Daoy (cell line): Measurements from ENCODE around the gene OR1E1. TPM values are rescaled to one million over a fixed set of nuclear protein-coding genes. Genes with fewer than 3 reads are reported as not detected.
A peak's percentile ranks its signal among the peaks of the same experiment; 100 is the strongest.
"Not testable (repeated sequence)": the region's sequence is repeated elsewhere in the genome, so short reads cannot be mapped to it uniquely, and the experiment has no call there.

ENCODE experiments used
- DNase-seq: peaks from one replicate; pipeline ENCODE4 v3.0.0-alpha.2; 2015; ENCODE audit warnings: low read depth
- total RNA-seq: library from RNA; depleted of rRNA; stranded (reverse); fragments of >200 nt; shearing (Covaris generic); gene quantifications from 2 replicates; pipeline ENCODE4 v1.2.3, GENCODE V29; 2014; rRNA removed

OR1E1 gene
- total RNA-seq, result not detected in 2 replicates

DNA sequence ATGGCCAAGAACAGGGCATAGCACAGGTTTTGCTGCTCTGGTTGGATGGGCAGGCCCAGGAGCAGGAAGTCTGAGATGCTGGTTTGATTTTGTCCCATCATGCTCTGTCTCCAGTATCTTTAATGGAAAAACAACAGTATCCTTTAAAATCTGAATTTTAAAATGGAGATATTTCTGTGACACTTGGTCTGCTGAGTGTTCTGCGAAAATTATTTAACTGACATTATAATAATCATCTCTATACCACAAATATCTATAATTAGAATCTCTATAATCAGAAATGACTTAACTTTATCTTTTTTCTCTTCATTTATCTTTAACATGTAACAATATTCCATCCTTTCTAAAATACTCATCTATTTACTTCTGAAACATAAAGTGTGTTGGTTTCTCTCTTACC lies at the start of gene OR1E1:
Gene OR1E1, minus strand, starts transcription at position 101 of the 400 bp plus-strand sequence. Its CDS starts 0 bp downstream, at position 101.
- DNase-seq, result no peak

DNA sequence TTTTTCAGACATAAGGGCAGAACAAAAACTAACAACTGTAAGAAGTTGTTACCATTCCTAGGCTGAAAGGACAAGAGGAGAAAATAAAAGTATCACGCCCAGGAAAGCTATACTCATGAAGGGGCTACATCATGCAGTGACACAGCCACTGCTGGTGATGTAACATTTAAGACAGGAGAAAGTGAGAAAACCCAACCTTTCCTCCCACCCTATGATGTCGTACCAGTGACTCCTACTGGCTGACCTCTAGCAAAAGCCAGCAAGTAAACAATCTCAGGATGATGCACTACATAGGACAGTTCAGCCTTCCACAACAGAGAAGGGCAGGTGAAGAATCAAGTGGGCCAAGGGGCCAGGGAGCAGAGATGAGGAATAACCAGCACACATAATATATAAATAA lies 49.4 kb upstream of the OR1E1 start:
- peak; percentile 28 for DNase-seq

- no peak for DNase-seq
Measured at GRCh38 chr17:3440451-3440850, 42.2 kb upstream of the OR1E1 start.

- DNase-seq, result no peak
Measured at GRCh38 chr17:3438368-3438767, 40.2 kb upstream of the OR1E1 start.

DNA sequence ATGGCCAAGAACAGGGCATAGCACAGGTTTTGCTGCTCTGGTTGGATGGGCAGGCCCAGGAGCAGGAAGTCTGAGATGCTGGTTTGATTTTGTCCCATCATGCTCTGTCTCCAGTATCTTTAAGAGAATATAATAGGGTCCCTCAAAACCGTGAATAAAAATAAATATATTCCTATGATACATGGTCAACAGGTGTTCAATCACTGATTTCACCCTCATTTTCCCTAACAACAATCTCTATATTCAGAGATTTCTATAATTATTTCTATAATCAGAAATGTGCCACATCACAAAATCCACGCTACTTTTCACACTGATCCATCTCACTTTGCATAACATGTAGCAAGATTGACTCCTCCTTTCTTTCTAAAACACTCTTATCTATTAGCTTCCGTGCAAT lies 35.5 kb upstream of the OR1E1 start, which contains the start of gene OR1E2:
Gene OR1E2, minus strand, starts transcription at position 101 of the 400 bp plus-strand sequence. Its CDS starts 0 bp downstream, at position 101.
- no peak for DNase-seq

- peak; percentile 11 for DNase-seq
Measured at GRCh38 chr17:3433215-3433614, 35.0 kb upstream of the OR1E1 start.

DNA sequence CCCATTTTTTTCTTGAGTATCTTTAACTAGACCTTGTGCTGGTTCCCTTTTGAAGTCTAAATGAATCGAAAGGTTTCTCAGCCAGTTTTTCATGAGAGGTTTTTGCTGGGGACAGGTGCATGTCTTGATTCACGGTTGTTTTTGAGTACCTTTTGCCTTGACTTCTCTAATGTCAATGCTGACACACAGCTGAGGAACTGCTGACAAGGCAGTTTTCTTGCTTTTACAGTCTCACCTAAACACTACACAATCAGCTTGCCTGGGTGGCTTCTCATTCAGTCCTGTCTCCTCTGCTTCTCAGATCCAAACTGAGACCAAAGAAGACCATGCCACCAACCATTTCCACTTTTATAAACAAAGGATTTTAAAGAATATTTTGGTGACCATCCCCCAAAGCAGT lies 20.0 kb upstream of the OR1E1 start:
- no peak for DNase-seq

GRCh38 chr17:3415610-3416009 lies 17.4 kb upstream of the OR1E1 start:
- no peak for DNase-seq

DNA sequence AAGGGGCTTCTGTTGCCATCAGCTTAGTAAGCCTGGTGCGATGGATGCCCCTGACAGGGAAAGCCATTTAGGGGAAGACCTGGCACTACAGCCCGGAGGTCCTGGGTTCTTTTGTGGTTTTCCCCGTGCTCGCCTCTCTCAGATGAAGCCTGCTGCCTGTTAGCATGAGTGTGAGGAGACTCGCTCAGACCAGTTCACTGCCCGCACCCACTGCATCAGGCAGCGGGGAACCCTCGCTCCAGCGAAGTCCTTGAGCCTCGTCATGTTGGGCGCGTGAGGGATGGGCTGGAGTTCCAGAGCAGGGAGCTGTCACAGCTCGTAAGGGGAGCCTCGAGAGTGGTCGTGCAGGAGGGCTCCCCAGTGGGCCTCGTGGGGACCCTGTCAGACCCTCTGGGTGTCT lies 14.0 kb upstream of the OR1E1 start:
- DNase-seq, result not testable (repeated sequence)

- no peak for DNase-seq
Measured at GRCh38 chr17:3411070-3411469, 12.9 kb upstream of the OR1E1 start, which contains the start of gene OR3A3. Gene OR3A3 (plus strand): TSS chr17:3411370.

DNA sequence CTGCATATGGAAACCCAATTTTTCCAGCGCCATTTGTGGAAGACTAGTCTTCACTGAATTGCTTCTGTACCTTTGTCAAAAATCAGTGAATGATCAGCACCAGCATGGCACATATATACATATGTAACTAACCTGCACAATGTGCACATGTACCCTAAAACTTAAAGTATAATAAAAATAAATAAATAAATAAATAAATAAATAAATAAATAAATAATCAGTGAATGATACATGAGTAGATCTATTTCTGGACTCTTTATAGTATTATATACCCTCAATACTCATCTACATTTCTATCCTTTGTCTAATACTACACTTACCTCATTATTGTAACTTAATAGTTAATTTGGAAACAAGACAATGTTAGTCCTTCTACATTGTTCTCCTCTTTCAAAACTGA lies 5.6 kb upstream of the OR1E1 start:
- not testable (repeated sequence) for DNase-seq

DNA sequence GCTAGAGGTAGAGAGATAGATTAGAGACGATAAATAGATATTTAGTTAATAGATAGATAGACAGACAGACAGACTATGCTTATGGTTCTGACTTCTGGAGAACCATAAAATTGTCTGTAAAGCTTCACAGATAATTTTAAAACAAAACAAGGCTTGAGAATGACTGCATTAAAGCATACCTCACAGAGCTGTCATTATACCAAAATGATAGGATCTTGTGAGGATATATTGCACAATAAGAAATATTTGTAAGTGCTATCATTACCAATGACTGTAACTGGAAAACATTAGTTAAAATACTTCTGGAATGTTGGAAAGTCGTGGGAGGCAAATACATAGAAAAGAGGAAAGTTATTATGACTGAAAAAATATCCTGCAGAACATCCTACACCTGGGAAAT lies 3.6 kb upstream of the OR1E1 start:
- DNase-seq, result no peak

DNA sequence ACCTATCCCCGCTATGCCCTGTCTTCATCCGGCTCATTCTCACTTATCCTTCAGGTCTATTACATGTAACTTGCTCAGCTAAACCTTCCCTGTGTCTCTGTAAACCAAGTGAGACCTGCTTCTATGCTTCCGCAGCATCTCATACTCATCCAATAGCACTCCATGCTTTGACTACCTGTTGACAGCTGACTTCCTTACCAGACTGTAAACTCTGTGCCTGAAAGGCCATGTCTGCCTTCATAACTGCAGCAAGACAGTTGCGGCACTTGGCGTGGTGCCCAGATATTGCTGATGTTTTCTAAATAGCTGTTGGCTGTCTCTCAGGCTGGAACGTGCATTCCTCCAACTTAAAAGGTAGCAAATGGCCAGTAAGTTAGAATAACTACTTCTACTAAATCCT lies 1.8 kb upstream of the OR1E1 start:
- no peak for DNase-seq

GRCh38 chr17:3397801-3398200 lies 409 bp downstream of the OR1E1 start:
- not testable (repeated sequence) for DNase-seq

DNA sequence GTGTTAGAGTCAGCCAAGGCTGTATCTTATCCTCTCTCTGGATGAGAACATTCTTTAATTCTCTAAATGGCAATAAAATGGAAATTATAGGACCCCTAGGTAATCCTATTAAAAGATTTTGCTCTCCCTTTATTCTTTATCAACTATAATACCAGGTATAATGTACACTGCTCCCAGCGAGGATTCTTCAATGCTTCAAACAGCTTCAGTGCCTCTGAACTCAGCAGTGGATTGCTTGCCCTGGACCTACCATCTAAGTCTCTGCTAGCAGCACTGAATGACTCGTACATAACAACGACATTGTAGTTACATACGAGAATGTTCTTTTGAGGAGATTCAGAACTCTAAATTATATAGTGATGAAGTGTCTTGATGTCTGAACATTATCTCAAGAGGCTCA lies 8.4 kb downstream of the OR1E1 start:
- no peak for DNase-seq

GRCh38 chr17:3385869-3386816 lies 12.1 kb downstream of the OR1E1 start, which contains the start of gene OR3A2:
Gene OR3A2 (minus strand): TSS chr17:3386308.
- DNase-seq, result peak; percentile 11

DNA sequence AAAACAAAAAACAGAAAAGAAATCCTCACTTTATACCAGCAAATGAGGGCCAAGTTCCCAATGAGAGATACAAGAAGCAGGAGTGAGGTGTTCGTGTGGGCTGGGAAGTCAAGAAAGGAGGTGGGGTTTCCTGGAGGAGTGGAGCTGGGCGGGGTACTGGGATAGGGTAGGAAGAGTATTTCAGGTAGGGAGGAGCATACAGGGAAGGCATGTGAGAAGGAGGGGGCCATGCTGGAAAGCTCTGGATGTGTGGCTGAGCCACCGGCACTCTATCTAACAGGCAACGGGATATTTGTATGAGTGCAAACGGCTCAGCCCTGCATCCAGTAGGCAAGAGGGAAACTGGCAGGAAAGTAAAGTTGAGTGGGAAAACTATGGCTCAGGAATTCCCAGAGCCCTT lies 16.3 kb downstream of the OR1E1 start:
- no peak for DNase-seq

DNA sequence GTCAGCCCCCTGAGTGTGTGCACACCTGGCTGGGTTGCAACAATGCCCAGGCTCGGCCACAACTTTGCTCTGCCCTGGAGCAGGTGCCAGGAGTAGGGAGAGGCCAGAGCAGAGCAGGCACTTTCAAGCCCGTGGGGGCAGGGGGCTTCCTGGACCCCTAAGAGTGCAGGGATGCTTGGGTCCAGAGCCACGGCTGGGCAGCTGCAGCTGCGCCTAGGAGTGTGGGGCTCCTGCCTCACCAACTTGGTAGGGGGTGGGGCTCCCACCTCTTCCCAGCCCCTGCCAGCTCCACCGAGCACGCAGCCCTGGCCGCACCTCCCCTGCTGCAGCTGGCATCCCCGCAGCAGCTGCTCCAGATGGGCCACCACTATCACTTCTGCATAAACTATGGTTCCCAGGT lies 19.9 kb downstream of the OR1E1 start:
- no peak for DNase-seq

DNA sequence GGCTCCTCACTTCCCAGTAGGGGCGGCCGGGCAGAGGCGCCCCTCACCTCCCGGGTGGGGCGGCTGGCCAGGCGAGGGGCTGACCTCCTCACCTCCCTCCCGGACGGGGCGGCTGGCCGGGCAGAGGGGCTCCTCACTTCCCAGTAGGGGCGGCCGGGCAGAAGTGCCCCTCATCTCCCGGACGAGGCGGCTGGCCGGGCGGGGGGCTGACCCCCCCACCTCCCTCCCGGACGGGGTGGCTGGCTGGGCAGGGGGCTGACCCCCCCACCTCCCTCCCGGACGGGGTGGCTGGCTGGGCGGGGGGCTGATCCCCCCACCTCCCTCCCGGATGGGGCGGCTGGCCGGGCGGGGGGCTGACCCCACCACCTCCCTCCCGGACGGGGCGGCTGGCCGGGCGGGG lies 27.0 kb downstream of the OR1E1 start:
- DNase-seq, result not testable (repeated sequence)
